ENCODE measurements around the gene IL17RC. TPM values are rescaled to one million over a fixed set of nuclear protein-coding genes. Genes with fewer than 3 reads are reported as not detected.

IL17RC gene
- total RNA-seq, 1 experiment from 2014 or later: 23.6 TPM

DNA sequence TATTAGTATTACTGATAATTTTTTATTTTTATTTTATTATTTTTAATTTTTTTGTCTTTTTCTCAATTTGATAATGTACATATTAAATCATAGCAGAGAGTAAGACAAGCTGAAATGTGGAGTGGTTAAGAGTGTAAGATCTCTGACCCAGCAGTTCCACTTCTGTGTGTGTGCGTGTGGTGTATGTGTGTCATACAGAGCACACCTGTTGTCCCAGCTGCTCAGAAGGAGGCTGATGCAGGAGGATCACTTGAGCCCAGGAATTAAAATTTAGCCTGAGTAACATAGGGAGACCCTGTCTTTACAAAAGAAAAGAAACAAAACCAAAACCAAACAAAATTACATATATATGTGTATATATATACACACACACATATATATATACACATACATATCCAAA is 35.5 kb upstream of the IL17RC start:
- no peaks in the 10 kb centered on the region for H3K27me3 ChIP-seq (ENCODE audit: control insufficient read depth, insufficient read depth, low read length)
- intact Hi-C loops (cut with micrococcal nuclease; ENCODE audit: unreplicated experiment): no loop called here
- CTCF ChIA-PET: no interaction called here
- H3K9me3 ChIP-seq (ENCODE audit: control insufficient read depth, insufficient read depth, low read depth, low read length): no peaks in the 10 kb centered on the region
- in situ Hi-C loops (cut with HindIII; ENCODE audit: low pct_unique_long_range_greater_than_20kb, low sequenced_read_pairs): no loop called here
- POLR2A ChIA-PET: interaction anchor here (1.1 kb wide), 1 partner anchor 50 kb away, joined by 5 read pairs; no protein-coding TSS in a partner anchor
- no peak for DNase-seq (ENCODE audit: low read depth, low spot score)
- TF ChIP-seq POLR2AphosphoS5 (IDR thresholded peaks at IDR 0.05; ENCODE audit: low read depth, low read length): no peak
- TF ChIP-seq TCF7L2 (IDR thresholded peaks at IDR 0.05; ENCODE audit: low read depth, low read length): no peak
- TF ChIP-seq, protein P1, sequence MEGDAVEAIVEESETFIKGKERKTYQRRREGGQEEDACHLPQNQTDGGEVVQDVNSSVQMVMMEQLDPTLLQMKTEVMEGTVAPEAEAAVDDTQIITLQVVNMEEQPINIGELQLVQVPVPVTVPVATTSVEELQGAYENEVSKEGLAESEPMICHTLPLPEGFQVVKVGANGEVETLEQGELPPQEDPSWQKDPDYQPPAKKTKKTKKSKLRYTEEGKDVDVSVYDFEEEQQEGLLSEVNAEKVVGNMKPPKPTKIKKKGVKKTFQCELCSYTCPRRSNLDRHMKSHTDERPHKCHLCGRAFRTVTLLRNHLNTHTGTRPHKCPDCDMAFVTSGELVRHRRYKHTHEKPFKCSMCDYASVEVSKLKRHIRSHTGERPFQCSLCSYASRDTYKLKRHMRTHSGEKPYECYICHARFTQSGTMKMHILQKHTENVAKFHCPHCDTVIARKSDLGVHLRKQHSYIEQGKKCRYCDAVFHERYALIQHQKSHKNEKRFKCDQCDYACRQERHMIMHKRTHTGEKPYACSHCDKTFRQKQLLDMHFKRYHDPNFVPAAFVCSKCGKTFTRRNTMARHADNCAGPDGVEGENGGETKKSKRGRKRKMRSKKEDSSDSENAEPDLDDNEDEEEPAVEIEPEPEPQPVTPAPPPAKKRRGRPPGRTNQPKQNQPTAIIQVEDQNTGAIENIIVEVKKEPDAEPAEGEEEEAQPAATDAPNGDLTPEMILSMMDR (IDR thresholded peaks at IDR 0.05): no peak
- no peak for TF ChIP-seq REST (IDR thresholded peaks at IDR 0.05; ENCODE audit: insufficient read depth in 1 of 2, low read depth in 2 of 2, low read length in 1 of 2)
- TF ChIP-seq SIN3A (IDR thresholded peaks at IDR 0.05; ENCODE audit: borderline replicate concordance, insufficient read depth, low read depth, low read length): no peak
- H3K4me1 ChIP-seq (ENCODE audit: control insufficient read depth, insufficient read depth, low read length): peaks cover 12% of the 10 kb centered on the region
- H3K4me3 ChIP-seq (ENCODE audit: low read depth in 2 of 2, low read length in 2 of 2): no peak overlapping the region
- no peak overlapping the region for H3K27ac ChIP-seq (ENCODE audit: low read length)
- no TSS peak for BruUV-seq (replicated peaks)
- no peak for ATAC-seq
- no peaks in the 10 kb centered on the region for H3K36me3 ChIP-seq (ENCODE audit: control insufficient read depth, insufficient read depth, low read length)

- Histone ChIP-seq H3K27me3 (ENCODE audit: control insufficient read depth, insufficient read depth, low read length) (no peaks in the 10 kb centered on the region), H3K4me1 (ENCODE audit: control insufficient read depth, insufficient read depth, low read length) (peaks cover 12% of the 10 kb centered on the region), H3K36me3 (ENCODE audit: control insufficient read depth, insufficient read depth, low read length) (no peaks in the 10 kb centered on the region), H3K4me3 (ENCODE audit: low read depth in 2 of 2, low read length in 2 of 2) (no peak overlapping the region), H3K27ac (ENCODE audit: low read length) (0 out of 2 replicates have a peak overlapping the region, but pooled peaks have one; percentile 48), H3K9me3 (ENCODE audit: control insufficient read depth, insufficient read depth, low read depth, low read length) (no peaks in the 10 kb centered on the region)
- in situ Hi-C loops (cut with HindIII; ENCODE audit: low pct_unique_long_range_greater_than_20kb, low sequenced_read_pairs) (no loop called here), intact Hi-C loops (cut with micrococcal nuclease; ENCODE audit: unreplicated experiment) (no loop called here)
- TF ChIP-seq, protein P1 (IDR thresholded peaks at IDR 0.05): no peak
- TF ChIP-seq TCF7L2 (IDR thresholded peaks at IDR 0.05; ENCODE audit: low read depth, low read length): no peak
- no peak for TF ChIP-seq POLR2AphosphoS5 (IDR thresholded peaks at IDR 0.05; ENCODE audit: low read depth, low read length)
- TF ChIP-seq REST (IDR thresholded peaks at IDR 0.05; ENCODE audit: insufficient read depth in 1 of 2, low read depth in 2 of 2, low read length in 1 of 2): no peak
- no peak for TF ChIP-seq SIN3A (IDR thresholded peaks at IDR 0.05; ENCODE audit: borderline replicate concordance, insufficient read depth, low read depth, low read length)
- no TSS peak for BruUV-seq (replicated peaks)
- 0 out of 2 replicates have a peak, but pooled peaks have one; percentile 14 for ATAC-seq
- CTCF ChIA-PET: interaction anchor here (0.6 kb wide), 1 partner anchor 32 kb away, joined by 5 read pairs; no protein-coding TSS in a partner anchor
- DNase-seq (ENCODE audit: low read depth, low spot score): no peak
- POLR2A ChIA-PET: no interaction called here
Observed at GRCh38 chr3:9883706-9884554, 33.0 kb upstream of the IL17RC start.

Data from Panc1 (cell line).